ENCODE results near the gene ZFYVE21. TPM values are rescaled to one million over a fixed set of nuclear protein-coding genes. Genes with fewer than 3 reads are reported as not detected.
A peak's percentile ranks its signal among the peaks of the same experiment; 100 is the strongest.

ZFYVE21 gene
- total RNA-seq, 1 experiment from 2014 or later: 31.3 TPM

DNA sequence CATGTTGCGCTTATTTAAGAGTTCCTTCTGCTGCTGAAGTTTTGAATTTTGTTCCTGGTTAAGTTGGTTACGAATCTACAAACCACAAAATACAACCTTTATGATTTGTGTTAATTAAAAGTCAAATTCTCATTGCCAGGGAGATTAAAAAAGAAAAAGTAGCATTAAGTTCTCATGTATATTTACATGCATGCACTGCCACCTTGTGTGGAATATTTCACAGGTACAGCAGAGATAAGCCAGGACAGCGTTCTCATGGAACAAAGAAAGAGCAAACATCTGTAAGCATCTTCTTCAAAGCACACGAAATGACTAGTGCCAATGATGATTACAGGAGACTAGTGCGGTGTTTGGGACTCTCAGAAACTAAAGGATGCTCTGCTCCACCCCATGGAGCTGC is 34.2 kb downstream of the ZFYVE21 start:
- Histone ChIP-seq H3K4me3 (replicated peaks in 1 of 2; ENCODE audit: low read depth in 1 of 2, low read length in 2 of 2) (no peak overlapping the region), H3K4me2 (ENCODE audit: low read length) (no peak overlapping the region), H3K9ac (ENCODE audit: low read length) (no peak overlapping the region), H4K20me1 (ENCODE audit: insufficient read depth) (no peaks in the 10 kb centered on the region), H2AFZ (ENCODE audit: low read depth, low read length, poor library complexity, severe bottlenecking) (no peak overlapping the region), H3K27ac (ENCODE audit: low read depth, low read length) (no peak overlapping the region), H3K27me3 (ENCODE audit: insufficient read depth, low read length) (no peaks in the 10 kb centered on the region), H3K36me3 (ENCODE audit: control insufficient read depth in 1 of 2, insufficient read depth in 2 of 2, low read length in 2 of 2) (peaks cover 2 to 4% of the 10 kb centered on the region in 2 experiments; a peak in 2 of 4 replicates), H3K9me2 (ENCODE audit: insufficient read depth) (no peaks in the 10 kb centered on the region), H3K9me3 (ENCODE audit: control insufficient read depth in 1 of 2, insufficient read depth in 1 of 2, low read depth in 1 of 2, low read length in 2 of 2) (no peaks in the 10 kb centered on the region), H3K4me1 (ENCODE audit: control insufficient read depth in 1 of 2, insufficient read depth in 2 of 2, low read length in 2 of 2) (no peaks in the 10 kb centered on the region), H3K79me2 (ENCODE audit: insufficient read depth, low read length) (no peaks in the 10 kb centered on the region)
- ChIA-PET RAD21 (ENCODE audit: low non-redundant PET in 1 of 2, low total read pairs in 2 of 2, uncharacterized antibody in 2 of 2, unreplicated experiment in 2 of 2) (no interaction called here), CTCF (no interaction called here), POLR2A (no interaction called here)
- no peak for DNase-seq (ENCODE audit: low read depth, low spot score)
- ATAC-seq: no peak
- TF ChIP-seq, protein P1, sequence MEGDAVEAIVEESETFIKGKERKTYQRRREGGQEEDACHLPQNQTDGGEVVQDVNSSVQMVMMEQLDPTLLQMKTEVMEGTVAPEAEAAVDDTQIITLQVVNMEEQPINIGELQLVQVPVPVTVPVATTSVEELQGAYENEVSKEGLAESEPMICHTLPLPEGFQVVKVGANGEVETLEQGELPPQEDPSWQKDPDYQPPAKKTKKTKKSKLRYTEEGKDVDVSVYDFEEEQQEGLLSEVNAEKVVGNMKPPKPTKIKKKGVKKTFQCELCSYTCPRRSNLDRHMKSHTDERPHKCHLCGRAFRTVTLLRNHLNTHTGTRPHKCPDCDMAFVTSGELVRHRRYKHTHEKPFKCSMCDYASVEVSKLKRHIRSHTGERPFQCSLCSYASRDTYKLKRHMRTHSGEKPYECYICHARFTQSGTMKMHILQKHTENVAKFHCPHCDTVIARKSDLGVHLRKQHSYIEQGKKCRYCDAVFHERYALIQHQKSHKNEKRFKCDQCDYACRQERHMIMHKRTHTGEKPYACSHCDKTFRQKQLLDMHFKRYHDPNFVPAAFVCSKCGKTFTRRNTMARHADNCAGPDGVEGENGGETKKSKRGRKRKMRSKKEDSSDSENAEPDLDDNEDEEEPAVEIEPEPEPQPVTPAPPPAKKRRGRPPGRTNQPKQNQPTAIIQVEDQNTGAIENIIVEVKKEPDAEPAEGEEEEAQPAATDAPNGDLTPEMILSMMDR (IDR thresholded peaks at IDR 0.05 in 2 of 3, conservative IDR thresholded peaks at IDR 0.05 in 1 of 3; ENCODE audit: borderline replicate concordance in 1 of 3, insufficient read depth in 1 of 3, low read depth in 2 of 3, low read length in 2 of 3): peak in 1 of 3 experiments; percentile 9; a peak in 1 of 6 replicates
- TF ChIP-seq EZH2phosphoT487 (IDR thresholded peaks at IDR 0.05; ENCODE audit: borderline replicate concordance) (no peak), SIN3A (IDR thresholded peaks at IDR 0.05; ENCODE audit: low read depth) (no peak), RAD21 (IDR thresholded peaks at IDR 0.05; ENCODE audit: low read depth) (0 out of 2 replicates have a peak, but pooled peaks have one; percentile 29)
- intact Hi-C loops (cut with micrococcal nuclease): no loop called here
- no TSS peak for BruUV-seq (replicated peaks)

DNA sequence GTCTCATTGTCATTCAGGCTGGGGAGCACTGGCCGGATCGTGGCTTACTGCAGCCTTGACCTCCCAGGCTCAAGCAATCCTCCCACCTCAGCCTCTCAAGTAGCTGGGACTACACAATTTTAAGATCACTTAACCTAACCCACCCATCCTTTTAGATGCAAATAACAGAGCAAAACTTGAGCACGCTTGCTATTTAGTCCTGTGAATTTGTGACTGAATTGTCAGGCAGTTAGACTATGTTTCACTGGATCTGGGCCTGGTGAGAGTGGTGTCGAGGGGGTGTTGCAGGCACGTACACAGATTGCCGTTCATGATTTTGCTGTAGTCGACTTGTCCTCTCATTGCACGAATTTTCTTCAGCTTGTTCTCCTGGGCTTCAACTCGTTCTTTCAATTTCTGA is 38.2 kb downstream of the ZFYVE21 start:
- CTCF ChIA-PET: no interaction called here
- Histone ChIP-seq H3K27me3 (ENCODE audit: insufficient read depth, low read length) (no peaks in the 10 kb centered on the region), H2AFZ (ENCODE audit: low read depth, low read length, poor library complexity, severe bottlenecking) (no peak overlapping the region), H3K79me2 (ENCODE audit: insufficient read depth, low read length) (no peaks in the 10 kb centered on the region), H3K36me3 (ENCODE audit: control insufficient read depth in 1 of 2, insufficient read depth in 2 of 2, low read length in 2 of 2) (peaks cover 2 to 4% of the 10 kb centered on the region in 2 experiments; a peak in 1 of 4 replicates), H3K4me1 (ENCODE audit: control insufficient read depth in 1 of 2, insufficient read depth in 2 of 2, low read length in 2 of 2) (no peaks in the 10 kb centered on the region), H4K20me1 (ENCODE audit: insufficient read depth) (no peaks in the 10 kb centered on the region), H3K9me2 (ENCODE audit: insufficient read depth) (no peaks in the 10 kb centered on the region), H3K9ac (ENCODE audit: low read length) (no peak overlapping the region), H3K9me3 (ENCODE audit: control insufficient read depth in 1 of 2, insufficient read depth in 1 of 2, low read depth in 1 of 2, low read length in 2 of 2) (no peaks in the 10 kb centered on the region), H3K4me3 (replicated peaks in 1 of 2; ENCODE audit: low read depth in 1 of 2, low read length in 2 of 2) (no peak overlapping the region), H3K27ac (ENCODE audit: low read depth, low read length) (no peak overlapping the region), H3K4me2 (ENCODE audit: low read length) (no peak overlapping the region)
- RAD21 ChIA-PET (ENCODE audit: low non-redundant PET in 1 of 2, low total read pairs in 2 of 2, uncharacterized antibody in 2 of 2, unreplicated experiment in 2 of 2): no interaction called here
- intact Hi-C loops (cut with micrococcal nuclease): no loop called here
- DNase-seq (ENCODE audit: low read depth, low spot score) (no peak), ATAC-seq (no peak)
- TF ChIP-seq, protein P2, sequence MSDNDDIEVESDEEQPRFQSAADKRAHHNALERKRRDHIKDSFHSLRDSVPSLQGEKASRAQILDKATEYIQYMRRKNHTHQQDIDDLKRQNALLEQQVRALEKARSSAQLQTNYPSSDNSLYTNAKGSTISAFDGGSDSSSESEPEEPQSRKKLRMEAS (IDR thresholded peaks at IDR 0.05): no peak
- TF ChIP-seq SRF (IDR thresholded peaks at IDR 0.05; ENCODE audit: low read depth): no peak
- POLR2A ChIA-PET: no interaction called here
- no TSS peak for BruUV-seq (replicated peaks)
